Naive B cell (primary cell): ENCODE data around the gene GABRB1. TPM values are rescaled to one million over a fixed set of nuclear protein-coding genes. Genes with fewer than 3 reads are reported as not detected.

ENCODE experiments used
- ATAC-seq, 2 donors: fragments of 150-1000 bp; cut with Tn5 transposase; 2 replicates each; pipeline ENCODE4 v1.10.0; 2021; ENCODE audit warnings: low read depth in 2 of 2, mild to moderate bottlenecking in 2 of 2, moderate library complexity in 2 of 2
- DNase-seq: peaks from one replicate; pipeline ENCODE4 v3.0.0; 2022
- H3K27ac Mint-ChIP-seq, 6 donors: one replicate each; pipeline ENCODE4 v1.8.0; 2020 to 2022; ENCODE audit warnings: mild to moderate bottlenecking in 6 of 6, mixed read lengths in 6 of 6, moderate library complexity in 5 of 6, inconsistent platforms in 2 of 6
- H3K27me3 Mint-ChIP-seq, 3 donors: one replicate each; pipeline ENCODE4 v1.8.0; 2021 to 2022; ENCODE audit warnings: mixed read lengths in 3 of 3, mild to moderate bottlenecking in 1 of 3
- H3K36me3 Mint-ChIP-seq, 2 donors: one replicate each; pipeline ENCODE4 v1.8.0; 2020 to 2022; ENCODE audit warnings: mixed read lengths in 2 of 2, inconsistent platforms in 1 of 2, mild to moderate bottlenecking in 1 of 2
- H3K4me1 Mint-ChIP-seq, 3 donors: one replicate each; pipeline ENCODE4 v1.8.0; 2020 to 2022; ENCODE audit warnings: mixed read lengths in 3 of 3, inconsistent platforms in 1 of 3, mild to moderate bottlenecking in 1 of 3, moderate library complexity in 1 of 3
- H3K4me3 Mint-ChIP-seq, 8 donors: one replicate each; pipeline ENCODE4 v1.8.0; 2020 to 2022; ENCODE audit warnings: mild to moderate bottlenecking in 8 of 8, mixed read lengths in 8 of 8, moderate library complexity in 8 of 8, inconsistent platforms in 2 of 8
- H3K9me3 Mint-ChIP-seq, 7 donors: one replicate each; pipeline ENCODE4 v1.8.0; 2020 to 2022; ENCODE audit warnings: mixed read lengths in 7 of 7, mild to moderate bottlenecking in 5 of 7, inconsistent platforms in 2 of 7, moderate library complexity in 1 of 7
- polyA plus RNA-seq, 6 donors: library from polyadenylated mRNA; unstranded; fragments of 300-500 nt; fragmentation: Illumina TruSeq; gene quantifications; one replicate each; pipeline ENCODE4 v1.2.3, GENCODE V29; 2021; ENCODE audit warnings: low read depth in 6 of 6

The GABRB1 gene
- polyA plus RNA-seq, 6 donors from 2014 or later, result not detected

- Mint-ChIP-seq H3K4me3 (no peak overlapping the region), H3K27ac (no peak overlapping the region), H3K27me3 (peaks cover 0 to 7% (median 0%) of the 10 kb centered on the region in 3 donors), H3K4me1 (peaks cover 7 to 9% (median 9%) of the 10 kb centered on the region in 3 donors), H3K36me3 (no peaks in the 10 kb centered on the region), H3K9me3 (no peaks in the 10 kb centered on the region)
- DNase-seq (no peak), ATAC-seq (no peak)
Observed at GRCh38 chr4:47013373-47013772, 18.0 kb upstream of the GABRB1 start.

GRCh38 chr4:47017081-47017480 is 14.3 kb upstream of the GABRB1 start:
- H3K9me3 Mint-ChIP-seq, result peaks cover 0 to 10% (median 0%) of the 10 kb centered on the region in 7 donors
- no peak for ATAC-seq
- H3K4me1 Mint-ChIP-seq, result no peaks in the 10 kb centered on the region
- H3K27me3 Mint-ChIP-seq, result peaks cover 5 to 8% (median 5%) of the 10 kb centered on the region in 3 donors
- no peak overlapping the region for H3K27ac Mint-ChIP-seq
- no peak for DNase-seq
- H3K4me3 Mint-ChIP-seq, result no peak overlapping the region
- H3K36me3 Mint-ChIP-seq, result no peaks in the 10 kb centered on the region

- DNase-seq, result no peak
- ATAC-seq, result no peak
- Mint-ChIP-seq H3K4me1 (no peaks in the 10 kb centered on the region), H3K27ac (no peak overlapping the region), H3K4me3 (no peak overlapping the region), H3K36me3 (no peaks in the 10 kb centered on the region), H3K9me3 (peaks cover 0 to 10% (median 0%) of the 10 kb centered on the region in 7 donors), H3K27me3 (peaks cover 5 to 8% (median 5%) of the 10 kb centered on the region in 3 donors)
Observed at GRCh38 chr4:47017494-47017893, 13.9 kb upstream of the GABRB1 start.

- DNase-seq (no peak), ATAC-seq (peak in 1 of 2 donors; percentile 33)
- Mint-ChIP-seq H3K27ac (peak overlapping the region in 1 of 6 donors; percentile 20), H3K4me1 (peaks cover 0 to 18% (median 17%) of the 10 kb centered on the region in 3 donors), H3K4me3 (peak overlapping the region in 6 of 8 donors; percentile 3 to 91 (median 58)), H3K27me3 (peaks cover 31 to 40% (median 40%) of the 10 kb centered on the region in 3 donors), H3K36me3 (no peaks in the 10 kb centered on the region), H3K9me3 (peaks cover 0 to 6% (median 0%) of the 10 kb centered on the region in 7 donors)
Observed at GRCh38 chr4:47031751-47032404, 511 bp downstream of the GABRB1 start.

- H3K36me3 Mint-ChIP-seq, result no peaks in the 10 kb centered on the region
- no peak overlapping the region for H3K27ac Mint-ChIP-seq
- H3K27me3 Mint-ChIP-seq, result peaks cover 31 to 40% (median 40%) of the 10 kb centered on the region in 3 donors
- H3K4me1 Mint-ChIP-seq, result peaks cover 0 to 18% (median 17%) of the 10 kb centered on the region in 3 donors
- H3K4me3 Mint-ChIP-seq, result peak overlapping the region in 5 of 8 donors; percentile 3 to 91 (median 35)
- DNase-seq (no peak), ATAC-seq (peak; percentile 35 to 47)
- peaks cover 0 to 6% (median 0%) of the 10 kb centered on the region in 7 donors for H3K9me3 Mint-ChIP-seq
Observed at GRCh38 chr4:47032405-47033106, 1.2 kb downstream of the GABRB1 start.

GRCh38 chr4:47038263-47038662 is 6.9 kb downstream of the GABRB1 start:
- H3K9me3 Mint-ChIP-seq, result peaks cover 0 to 1% (median 0%) of the 10 kb centered on the region in 7 donors
- H3K4me1 Mint-ChIP-seq, result no peaks in the 10 kb centered on the region

GRCh38 chr4:47040828-47041227 is 9.5 kb downstream of the GABRB1 start:
- DNase-seq, result no peak
- Mint-ChIP-seq H3K4me1 (no peaks in the 10 kb centered on the region), H3K4me3 (no peak overlapping the region), H3K27ac (no peak overlapping the region), H3K36me3 (no peaks in the 10 kb centered on the region), H3K27me3 (peaks cover 0 to 6% (median 4%) of the 10 kb centered on the region in 3 donors), H3K9me3 (peaks cover 0 to under 1% (median 0%) of the 10 kb centered on the region in 7 donors)
- no peak for ATAC-seq

More at GRCh38 chr4:47038263-47038662, 6.9 kb downstream of the GABRB1 start:
- H3K36me3 Mint-ChIP-seq, result no peaks in the 10 kb centered on the region
- ATAC-seq (no peak), DNase-seq (no peak)
- peaks cover 1 to 11% (median 5%) of the 10 kb centered on the region in 3 donors for H3K27me3 Mint-ChIP-seq
- H3K27ac Mint-ChIP-seq, result no peak overlapping the region
- H3K4me3 Mint-ChIP-seq, result no peak overlapping the region

- H3K36me3 Mint-ChIP-seq, result no peaks in the 10 kb centered on the region
- H3K4me3 Mint-ChIP-seq, result no peak overlapping the region
- peaks cover 0 to 5% (median 0%) of the 10 kb centered on the region in 3 donors for H3K27me3 Mint-ChIP-seq
- ATAC-seq (no peak), DNase-seq (no peak)
- H3K9me3 Mint-ChIP-seq, result peaks cover 0 to 5% (median 3%) of the 10 kb centered on the region in 7 donors
- H3K27ac Mint-ChIP-seq, result no peak overlapping the region
- no peaks in the 10 kb centered on the region for H3K4me1 Mint-ChIP-seq
Observed at GRCh38 chr4:47043821-47044220, 12.5 kb downstream of the GABRB1 start.

GRCh38 chr4:47045261-47045660 is 13.9 kb downstream of the GABRB1 start:
- Mint-ChIP-seq H3K27me3 (peaks cover 0 to 5% (median 0%) of the 10 kb centered on the region in 3 donors), H3K4me1 (no peaks in the 10 kb centered on the region), H3K27ac (no peak overlapping the region), H3K36me3 (no peaks in the 10 kb centered on the region), H3K9me3 (peaks cover 0 to 5% (median 3%) of the 10 kb centered on the region in 7 donors), H3K4me3 (no peak overlapping the region)
- DNase-seq (no peak), ATAC-seq (no peak)

- no peak overlapping the region for H3K4me3 Mint-ChIP-seq
Observed at GRCh38 chr4:47049347-47049746, 18.0 kb downstream of the GABRB1 start.

GRCh38 chr4:47050761-47051725 is 19.7 kb downstream of the GABRB1 start:
- peaks cover 0 to 5% (median under 1%) of the 10 kb centered on the region in 3 donors for H3K27me3 Mint-ChIP-seq
- peak overlapping the region in 1 of 6 donors; percentile 56 for H3K27ac Mint-ChIP-seq
- peaks cover 0 to 10% (median 2%) of the 10 kb centered on the region in 7 donors for H3K9me3 Mint-ChIP-seq
- no peaks in the 10 kb centered on the region for H3K4me1 Mint-ChIP-seq
- ATAC-seq (no peak), DNase-seq (no peak)
- no peak overlapping the region for H3K4me3 Mint-ChIP-seq
- no peaks in the 10 kb centered on the region for H3K36me3 Mint-ChIP-seq

More at GRCh38 chr4:47049347-47049746, 18.0 kb downstream of the GABRB1 start:
- Mint-ChIP-seq H3K9me3 (peaks cover 0 to 10% (median 3%) of the 10 kb centered on the region in 7 donors), H3K36me3 (no peaks in the 10 kb centered on the region), H3K27ac (no peak overlapping the region), H3K4me1 (no peaks in the 10 kb centered on the region), H3K27me3 (peaks cover 0 to 5% (median 5%) of the 10 kb centered on the region in 3 donors)
- DNase-seq (no peak), ATAC-seq (no peak)

GRCh38 chr4:47053485-47053884 is 22.1 kb downstream of the GABRB1 start:
- H3K27ac Mint-ChIP-seq, result no peak overlapping the region
- no peak overlapping the region for H3K4me3 Mint-ChIP-seq
- peaks cover 0 to 5% (median 0%) of the 10 kb centered on the region in 3 donors for H3K27me3 Mint-ChIP-seq
- peaks cover 0 to 6% (median 2%) of the 10 kb centered on the region in 7 donors for H3K9me3 Mint-ChIP-seq
- ATAC-seq, result no peak
- DNase-seq, result no peak
- no peaks in the 10 kb centered on the region for H3K4me1 Mint-ChIP-seq
- H3K36me3 Mint-ChIP-seq, result no peaks in the 10 kb centered on the region

- H3K36me3 Mint-ChIP-seq, result no peaks in the 10 kb centered on the region
- peaks cover 0 to 5% (median 0%) of the 10 kb centered on the region in 3 donors for H3K27me3 Mint-ChIP-seq
- H3K9me3 Mint-ChIP-seq, result peaks cover 0 to 6% (median 2%) of the 10 kb centered on the region in 7 donors
- no peak for DNase-seq
- no peak overlapping the region for H3K4me3 Mint-ChIP-seq
- H3K4me1 Mint-ChIP-seq, result no peaks in the 10 kb centered on the region
- H3K27ac Mint-ChIP-seq, result no peak overlapping the region
- no peak for ATAC-seq
Observed at GRCh38 chr4:47054130-47054529, 22.8 kb downstream of the GABRB1 start.
